SK-N-MC (cell line): Measurements from ENCODE around the gene RHOU.

Experiments used
- EZH2 ChIP-seq: fragments of 200-600 bp; sonication (generic); IDR thresholded peaks from one replicate; pipeline ENCODE4 v1.6.1; 2017; ENCODE audit warnings: antibody characterized with exemption
- FOXP2 ChIP-seq: optimal IDR thresholded peaks from 2 replicates; pipeline ENCODE3; 2011; ENCODE audit warnings: mild to moderate bottlenecking, moderate library complexity; ENCODE audit not compliant: insufficient read depth; ENCODE audit errors: extremely low read length, control extremely low read depth
- POLR2AphosphoS5 ChIP-seq: IDR thresholded peaks from 2 replicates; pipeline ENCODE4 v1.6.1; 2012; ENCODE audit warnings: mild to moderate bottlenecking, low read depth, low read length, borderline replicate concordance

- TF ChIP-seq EZH2, result no peak
- TF ChIP-seq POLR2AphosphoS5, result no peak
- no peak for TF ChIP-seq FOXP2
These were observed 57.8 kb downstream of the RHOU start for GRCh38 chr1:228793032-228793431.
